D721Med (cell line): Measurements from ENCODE around the gene CCDC182.
A peak's percentile ranks its signal among the peaks of the same experiment; 100 is the strongest.

Source experiments
- DNase-seq: peaks from one replicate; pipeline ENCODE4 v3.0.0; 2011; ENCODE audit warnings: low spot score; ENCODE audit not compliant: insufficient read length
- FAIRE-seq: peaks from 2 replicates; lab custom pipeline; 2011; peaks lifted over from hg19 to GRCh38; lab: Jason Lieb, UNC
- CTCF ChIP-seq: IDR thresholded peaks from 2 replicates; pipeline ENCODE4 v1.5.1; 2012; ENCODE audit warnings: mild to moderate bottlenecking, control low read depth; ENCODE audit not compliant: insufficient read depth; ENCODE audit errors: missing control alignments

The CCDC182 gene

DNA sequence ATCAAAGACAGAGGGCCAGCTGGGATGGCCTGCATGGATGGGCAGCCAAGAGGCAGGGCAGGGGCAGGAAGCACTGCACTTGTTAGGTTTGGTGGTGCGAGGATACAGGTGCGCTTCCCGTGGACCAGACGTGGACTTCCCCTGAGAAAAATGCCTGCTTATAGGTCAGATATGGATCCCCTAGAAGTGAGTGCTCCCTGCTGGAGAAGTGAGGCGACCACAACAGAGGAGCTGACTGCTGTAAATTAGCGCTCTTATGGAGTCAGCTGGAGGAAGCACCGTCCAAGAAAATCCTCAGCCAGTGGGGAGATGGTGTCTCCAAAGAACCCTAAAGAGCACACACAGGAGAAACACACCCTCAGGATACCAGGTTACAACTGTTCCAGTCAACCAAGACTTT is 27.7 kb upstream of the CCDC182 start:
- peak; percentile 10 for TF ChIP-seq CTCF
- no peak for FAIRE-seq
- no peak for DNase-seq

- TF ChIP-seq CTCF, result no peak
- no peak for DNase-seq
- FAIRE-seq, result no peak
These were observed 22.5 kb upstream of the CCDC182 start for GRCh38 chr17:57767561-57767960.

GRCh38 chr17:57766318-57766943 is 21.3 kb upstream of the CCDC182 start:
- DNase-seq, result no peak
- no peak for FAIRE-seq
- no peak for TF ChIP-seq CTCF

DNA sequence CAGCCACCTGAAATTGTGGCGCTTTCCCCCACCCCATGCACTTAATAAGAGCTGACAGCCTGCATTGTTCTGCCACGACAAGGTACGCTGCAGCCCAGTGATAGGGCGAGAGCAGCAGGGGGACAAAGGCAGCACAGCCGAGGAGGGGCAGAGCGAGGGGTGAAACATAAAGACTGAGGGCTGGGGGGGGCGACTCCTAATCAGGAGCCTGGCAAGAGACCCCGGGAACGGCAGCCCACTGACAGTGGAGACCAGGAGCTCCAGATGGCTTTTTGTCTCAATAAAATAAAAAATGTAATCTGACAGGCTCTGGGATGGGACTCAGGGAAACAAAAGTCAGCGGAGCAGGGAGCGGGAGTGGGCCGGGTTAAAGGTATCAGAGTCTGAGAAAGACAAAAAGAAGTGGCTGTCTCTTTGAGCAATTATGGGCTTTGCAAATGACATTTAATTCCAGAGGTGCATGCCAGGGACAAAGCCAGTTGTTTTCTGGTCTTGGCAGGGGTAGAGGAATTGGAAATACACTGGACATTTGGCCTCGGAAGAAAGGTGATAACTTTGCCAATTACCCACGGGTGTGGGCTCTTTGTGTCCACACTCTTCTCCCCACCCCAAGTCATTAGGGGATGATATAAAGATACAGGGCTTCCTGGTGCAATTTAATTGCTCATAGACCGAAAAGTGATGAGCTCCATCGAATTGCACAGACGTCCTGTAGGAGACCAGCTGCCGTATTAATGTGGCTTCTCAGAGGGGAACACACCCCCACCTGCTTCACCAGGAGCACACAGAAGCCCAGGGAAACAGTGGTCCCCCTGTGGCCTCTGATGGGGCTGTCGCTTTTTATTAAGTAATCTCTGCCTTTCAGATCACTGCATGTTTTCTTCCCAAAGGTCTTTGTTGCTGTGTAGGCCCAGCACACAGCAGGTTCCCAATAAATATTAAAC is 17.6 kb upstream of the CCDC182 start:
- no peak for FAIRE-seq
- no peak for DNase-seq
- TF ChIP-seq CTCF, result no peak

DNA sequence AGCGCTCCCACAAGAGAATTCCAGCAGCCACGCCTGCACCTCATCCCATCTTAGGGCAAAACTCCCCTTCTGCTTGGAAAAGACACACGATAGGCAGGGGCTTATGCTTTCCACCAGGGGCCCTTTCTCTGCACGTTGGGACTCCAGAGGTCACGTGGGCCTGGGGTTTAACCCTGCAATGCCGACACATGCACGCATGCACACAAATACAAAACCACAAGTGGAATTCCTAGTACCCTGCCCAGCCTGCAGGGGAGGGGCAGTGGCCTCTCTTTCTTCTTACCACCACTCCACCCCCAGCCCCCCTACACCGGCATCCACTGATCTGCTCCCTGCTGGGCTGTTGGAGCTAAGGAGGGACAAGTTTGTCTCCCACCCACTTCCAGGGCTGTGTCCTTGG is 16.8 kb upstream of the CCDC182 start:
- no peak for DNase-seq
- no peak for FAIRE-seq
- TF ChIP-seq CTCF, result no peak

DNA sequence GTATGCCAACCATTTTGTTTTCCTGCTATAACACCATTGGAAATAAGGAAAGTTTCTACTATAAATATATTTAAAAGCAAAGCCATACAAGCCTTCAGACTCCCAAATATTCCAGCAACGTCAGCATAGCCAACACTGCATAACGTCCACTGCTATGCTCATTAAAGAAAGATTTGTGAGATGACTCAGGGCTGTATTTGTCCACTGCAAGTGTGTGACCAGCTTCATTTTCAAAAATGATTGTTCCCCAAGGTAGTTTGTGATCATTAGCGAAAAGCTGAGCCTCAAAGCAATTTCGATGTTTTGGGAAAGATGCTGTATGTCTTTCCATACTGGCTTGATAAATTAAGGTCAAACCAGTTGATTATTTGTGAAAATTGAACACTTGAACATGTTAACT is 14.9 kb upstream of the CCDC182 start:
- TF ChIP-seq CTCF, result no peak
- FAIRE-seq, result no peak
- no peak for DNase-seq

- FAIRE-seq, result no peak
- DNase-seq, result no peak
- no peak for TF ChIP-seq CTCF
These were observed 13.6 kb upstream of the CCDC182 start for GRCh38 chr17:57758654-57759053.
